Occipital lobe (tissue), 2 donors: ENCODE measurements around the gene GBE1. TPM values are rescaled to one million over a fixed set of nuclear protein-coding genes. Genes with fewer than 3 reads are reported as not detected.
A peak's percentile ranks its signal among the peaks of the same experiment; 100 is the strongest.

Source experiments
- small RNA-seq: library from RNA; depleted of rRNA; stranded (forward); fragments of <200 nt; gene quantifications from one replicate; pipeline ENCODE3, GENCODE V24; 2014
- total RNA-seq: library from RNA; depleted of rRNA; stranded (reverse); fragments of >200 nt; gene quantifications from one replicate; pipeline ENCODE4 v1.2.3, GENCODE V29; 2014

The GBE1 gene
- total RNA-seq, 1 donor from 2014 or later = 21.1 TPM

Small RNA genes lying within 50 kb of the gene (small RNA-seq; reads per million reads assigned to genes)
- gene AC017015.1 = not detected
- 2.6 reads per million, percentile 86 among the genes with 10 or more reads in this experiment for gene RNU2-28P
